OCI-LY1 (cell line): ENCODE results near the gene RAE1.

Experiments
- H2AFZ ChIP-seq: fragments of 200-600 bp; sonication (generic), shearing (Covaris generic); 2 replicates; pipeline ENCODE4 v1.6.0; 2014; ENCODE audit warnings: antibody characterized with exemption, mild to moderate bottlenecking, low read length
- H3F3A ChIP-seq: fragments of 200-600 bp; sonication (generic), shearing (Covaris generic); 2 replicates; pipeline ENCODE4 v1.6.0; 2014; ENCODE audit warnings: mild to moderate bottlenecking, antibody characterized with exemption, low read length, moderate library complexity; ENCODE audit not compliant: insufficient read depth
- H3K27ac ChIP-seq: fragments of 200-600 bp; sonication (generic); 2 replicates; pipeline ENCODE4 v1.5.1; 2014; ENCODE audit warnings: low read length, mixed run types, mild to moderate bottlenecking, low read depth; ENCODE audit not compliant: poor library complexity, severe bottlenecking
- H3K27me3 ChIP-seq: fragments of 200-600 bp; sonication (generic); 2 replicates; pipeline ENCODE4 v1.6.0; 2014; ENCODE audit warnings: antibody characterized with exemption, mild to moderate bottlenecking, low read length, moderate library complexity; ENCODE audit not compliant: insufficient read depth
- H3K36me3 ChIP-seq: fragments of 200-600 bp; sonication (generic); 2 replicates; pipeline ENCODE4 v1.6.1; 2014; ENCODE audit warnings: mild to moderate bottlenecking, antibody characterized with exemption, low read length, moderate library complexity, mixed read lengths; ENCODE audit not compliant: insufficient read depth
- H3K4me1 ChIP-seq: fragments of 200-600 bp; sonication (generic); 2 replicates; pipeline ENCODE4 v1.5.1; 2014; ENCODE audit warnings: mild to moderate bottlenecking, low read length, moderate library complexity; ENCODE audit not compliant: insufficient read depth, severe bottlenecking
- H3K4me2 ChIP-seq: fragments of 200-600 bp; sonication (generic), shearing (Covaris generic); 2 replicates; pipeline ENCODE4 v1.6.1; 2014; ENCODE audit warnings: low read length
- H3K4me3 ChIP-seq: fragments of 200-600 bp; sonication (generic); 2 replicates; pipeline ENCODE4 v1.5.1; 2014; ENCODE audit warnings: low read length, low read depth, mild to moderate bottlenecking, mixed read lengths; ENCODE audit not compliant: poor library complexity, severe bottlenecking
- H3K79me2 ChIP-seq: fragments of 200-600 bp; shearing (Covaris generic); 2 replicates; pipeline ENCODE4 v1.6.1; 2016; ENCODE audit warnings: mixed run types, low read length, mixed read lengths; ENCODE audit not compliant: insufficient read depth
- H3K9ac ChIP-seq: fragments of 200-600 bp; sonication (generic), shearing (Covaris generic); 2 replicates; pipeline ENCODE4 v1.6.1; 2014; ENCODE audit warnings: mild to moderate bottlenecking, low read length, mixed read lengths
- H3K9me2 ChIP-seq: fragments of 200-600 bp; sonication (generic), shearing (Covaris generic); 2 replicates; pipeline ENCODE4 v1.6.1; 2014; ENCODE audit warnings: low read depth, mild to moderate bottlenecking, low read length, mixed read lengths
- H3K9me3 ChIP-seq: fragments of 200-600 bp; shearing (Covaris generic); 2 replicates; pipeline ENCODE4 v1.6.1; 2014; ENCODE audit warnings: low read length, mixed read lengths
- H4K20me1 ChIP-seq: fragments of 200-600 bp; sonication (generic), shearing (Covaris generic); 2 replicates; pipeline ENCODE4 v1.6.0; 2016; ENCODE audit warnings: mild to moderate bottlenecking, low read length; ENCODE audit not compliant: insufficient read depth
- CTCF ChIP-seq: fragments of 200-600 bp; sonication (generic), shearing (Covaris generic); IDR thresholded peaks from 2 replicates; pipeline ENCODE4 v1.5.1; 2017; ENCODE audit warnings: mild to moderate bottlenecking, antibody characterized with exemption, low read length, moderate library complexity, mixed read lengths
- EZH2 ChIP-seq: fragments of 200-600 bp; sonication (generic), shearing (Covaris generic); IDR thresholded peaks from 2 replicates; pipeline ENCODE4 v1.8.0; 2017; ENCODE audit warnings: borderline replicate concordance, mixed run types, mild to moderate bottlenecking, antibody characterized with exemption, low read length, moderate library complexity, mixed read lengths

Gene RAE1

GRCh38 chr20:57375652-57376230, 24.7 kb downstream of the RAE1 start:
- Histone ChIP-seq H4K20me1 (no peaks in the 10 kb centered on the region), H3K4me2 (peak overlapping the region; percentile 52; the same call in 1 of the 2 replicates), H3K4me1 (peaks cover 32% of the 10 kb centered on the region), H3K9ac (peak overlapping the region; percentile 56; the same call in 1 of the 2 replicates), H3K9me2 (no peaks in the 10 kb centered on the region), H2AFZ (no peak overlapping the region), H3K79me2 (no peaks in the 10 kb centered on the region), H3K36me3 (peaks cover 100% of the 10 kb centered on the region), H3K27me3 (no peaks in the 10 kb centered on the region), H3K9me3 (no peaks in the 10 kb centered on the region), H3F3A (no peaks in the 10 kb centered on the region), H3K27ac (peak overlapping the region; percentile 85), H3K4me3 (no peak overlapping the region)
- TF ChIP-seq CTCF (no peak), EZH2 (no peak)

- Histone ChIP-seq H3K27me3 (no peaks in the 10 kb centered on the region), H3K79me2 (no peaks in the 10 kb centered on the region), H3K4me2 (no peak overlapping the region), H3K9me2 (no peaks in the 10 kb centered on the region), H3F3A (no peaks in the 10 kb centered on the region), H3K27ac (no peak overlapping the region), H3K4me3 (no peak overlapping the region), H3K9me3 (no peaks in the 10 kb centered on the region), H3K36me3 (peaks cover 86% of the 10 kb centered on the region), H3K9ac (no peak overlapping the region), H2AFZ (no peak overlapping the region), H3K4me1 (peaks cover 42% of the 10 kb centered on the region), H4K20me1 (no peaks in the 10 kb centered on the region)
- TF ChIP-seq EZH2, result no peak
Measured at GRCh38 chr20:57377350-57377749, 26.3 kb downstream of the RAE1 start.

- H3K27ac ChIP-seq, result no peak overlapping the region
- H3K9ac ChIP-seq, result no peak overlapping the region
- peaks cover 79% of the 10 kb centered on the region for H3K36me3 ChIP-seq
- no peaks in the 10 kb centered on the region for H3K9me2 ChIP-seq
- H3K9me3 ChIP-seq, result no peaks in the 10 kb centered on the region
- H3K4me2 ChIP-seq, result no peak overlapping the region
- no peaks in the 10 kb centered on the region for H4K20me1 ChIP-seq
- peaks cover 50% of the 10 kb centered on the region for H3K4me1 ChIP-seq
- no peak overlapping the region for H3K4me3 ChIP-seq
- no peaks in the 10 kb centered on the region for H3K27me3 ChIP-seq
- no peak overlapping the region for H2AFZ ChIP-seq
- 0 out of 2 replicates have a peak, but pooled peaks cover under 1% of the 10 kb centered on the region for H3F3A ChIP-seq
- H3K79me2 ChIP-seq, result no peaks in the 10 kb centered on the region
- TF ChIP-seq EZH2 (no peak), CTCF (no peak)
Measured at GRCh38 chr20:57378107-57378506, 27.1 kb downstream of the RAE1 start.

- Histone ChIP-seq H3K9me3 (no peaks in the 10 kb centered on the region), H3K9me2 (no peaks in the 10 kb centered on the region), H2AFZ (no peak overlapping the region), H3K36me3 (peaks cover 72% of the 10 kb centered on the region), H3K79me2 (no peaks in the 10 kb centered on the region), H3K4me3 (no peak overlapping the region), H3K4me2 (no peak overlapping the region), H3K4me1 (peaks cover 56% of the 10 kb centered on the region), H4K20me1 (no peaks in the 10 kb centered on the region), H3K27ac (peak overlapping the region; percentile 33), H3K27me3 (no peaks in the 10 kb centered on the region), H3F3A (0 out of 2 replicates have a peak, but pooled peaks cover 4% of the 10 kb centered on the region), H3K9ac (no peak overlapping the region)
- no peak for TF ChIP-seq CTCF
- no peak for TF ChIP-seq EZH2
Measured at GRCh38 chr20:57378646-57379262, 27.7 kb downstream of the RAE1 start.
